Loucy (cell line): Measurements from ENCODE around the gene OTOP3.

Experiments
- H2AFZ ChIP-seq: fragments of 200-600 bp; sonication (generic); 2 replicates; pipeline ENCODE4 v1.6.0; 2016; ENCODE audit warnings: antibody characterized with exemption, mild to moderate bottlenecking, low read length, moderate library complexity
- H3F3A ChIP-seq: fragments of 200-600 bp; 2 replicates; pipeline ENCODE4 v1.6.0; 2016; ENCODE audit warnings: antibody characterized with exemption, low read depth, mild to moderate bottlenecking
- H3K27me3 ChIP-seq: fragments of 200-600 bp; sonication (generic); 2 replicates; pipeline ENCODE4 v1.6.1; 2014; ENCODE audit warnings: low read length, mild to moderate bottlenecking; ENCODE audit not compliant: insufficient read depth, poor library complexity, severe bottlenecking
- H3K36me3 ChIP-seq: fragments of 200-600 bp; sonication (generic); 2 replicates; pipeline ENCODE4 v1.6.1; 2016; ENCODE audit warnings: low read length; ENCODE audit not compliant: insufficient read depth
- H3K4me1 ChIP-seq: fragments of 200-600 bp; sonication (generic); 2 replicates; pipeline ENCODE4 v1.5.1; 2014; ENCODE audit warnings: low read length, mild to moderate bottlenecking; ENCODE audit not compliant: insufficient read depth, poor library complexity, severe bottlenecking
- H3K4me2 ChIP-seq: fragments of 200-600 bp; sonication (generic); 2 replicates; pipeline ENCODE4 v1.6.0; 2014; ENCODE audit warnings: antibody characterized with exemption, low read length, low read depth, mild to moderate bottlenecking; ENCODE audit not compliant: poor library complexity, severe bottlenecking
- H3K4me3 ChIP-seq: fragments of 200-600 bp; sonication (generic); 2 replicates; pipeline ENCODE4 v1.5.1; 2014; ENCODE audit warnings: low read length, mild to moderate bottlenecking, mixed read lengths; ENCODE audit not compliant: poor library complexity, severe bottlenecking
- H3K79me2 ChIP-seq: fragments of 200-600 bp; sonication (generic); 2 replicates; pipeline ENCODE4 v1.6.1; 2014; ENCODE audit warnings: low read length; ENCODE audit not compliant: insufficient read depth
- H3K9ac ChIP-seq: fragments of 200-600 bp; sonication (generic); 2 replicates; pipeline ENCODE4 v1.6.0; 2014; ENCODE audit warnings: mild to moderate bottlenecking, low read depth, low read length, moderate library complexity; ENCODE audit not compliant: poor library complexity, severe bottlenecking
- H3K9me2 ChIP-seq: fragments of 200-600 bp; sonication (generic); replicated peaks from 2 replicates; pipeline ENCODE4 v1.6.1; 2016; ENCODE audit warnings: low read depth, low read length, mixed read lengths
- H3K9me3 ChIP-seq: fragments of 200-600 bp; sonication (generic); 2 replicates; pipeline ENCODE4 v1.6.1; 2014; ENCODE audit warnings: mild to moderate bottlenecking, antibody characterized with exemption, low read length, low read depth; ENCODE audit not compliant: insufficient read depth
- H4K20me1 ChIP-seq: fragments of 200-600 bp; sonication (generic); 2 replicates; pipeline ENCODE4 v1.6.0; 2014; ENCODE audit warnings: antibody characterized with exemption, low read length, mild to moderate bottlenecking; ENCODE audit not compliant: insufficient read depth, poor library complexity, severe bottlenecking
- EZH2phosphoT487 ChIP-seq: fragments of 200-600 bp; IDR thresholded peaks from 2 replicates; pipeline ENCODE4 v1.6.1; 2018; ENCODE audit warnings: antibody characterized with exemption, mild to moderate bottlenecking, moderate library complexity, borderline replicate concordance
- TF ChIP-seq, protein P1 (sequence below): fragments of 200-600 bp; sonication (generic); conservative IDR thresholded peaks from 2 replicates; pipeline ENCODE4 v1.5.1; 2014; ENCODE audit warnings: mild to moderate bottlenecking, antibody characterized with exemption, low read length

The OTOP3 gene

DNA sequence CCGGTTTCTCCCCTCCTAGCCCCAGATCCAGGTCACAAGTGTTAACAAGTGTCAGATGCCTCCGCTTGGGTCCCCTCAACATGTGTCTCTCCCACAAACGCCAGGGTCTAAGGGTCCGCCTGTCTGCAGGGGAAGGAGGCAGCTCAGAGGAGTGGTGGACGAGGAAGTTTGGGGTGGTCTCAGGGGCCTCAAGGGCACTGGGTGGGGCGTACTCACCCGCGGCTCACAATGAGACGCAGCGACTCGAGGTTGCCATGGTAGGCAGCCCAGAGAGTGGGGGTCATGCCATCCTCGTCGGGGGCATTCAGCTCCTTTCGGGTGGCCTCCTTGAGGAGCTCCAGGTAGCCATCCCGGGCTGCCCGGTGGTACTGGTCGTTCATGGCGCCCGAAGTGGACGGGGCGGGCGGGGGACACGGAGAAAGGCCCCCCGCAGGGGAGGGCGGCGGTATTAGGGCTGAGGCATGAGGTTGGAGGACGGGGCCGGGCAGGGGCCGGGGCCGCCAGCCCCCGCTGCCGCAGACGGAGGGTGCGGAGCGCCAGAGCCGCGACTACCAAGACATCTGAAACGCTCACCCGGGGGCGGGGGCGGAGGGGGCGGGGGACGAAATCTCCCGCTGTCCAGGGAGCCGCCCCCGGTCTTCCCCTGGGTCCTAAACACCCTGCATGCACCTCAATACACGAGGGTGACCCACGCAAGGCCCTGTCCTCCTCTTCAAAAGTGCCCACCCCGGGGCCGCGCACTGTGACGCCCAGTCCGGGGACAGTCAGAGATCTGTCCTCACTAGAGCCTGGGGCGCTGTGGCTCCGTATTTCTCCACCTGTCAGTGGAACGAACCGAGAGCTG is 12.8 kb upstream of the OTOP3 start, which contains the start of gene USH1G:
Gene USH1G, minus strand, starts transcription at position 562 of the 844 bp plus-strand sequence. Its CDS starts 182 bp downstream, at position 380.
- Histone ChIP-seq H3K4me3 (no peak within 1 kb of the TSS), H3K27me3 (no peaks in the 10 kb centered on the region), H3K9me2 (no peaks in the 10 kb centered on the region), H3K36me3 (no peaks in the 10 kb centered on the region), H3K4me1 (no peaks in the 10 kb centered on the region), H3K9me3 (no peaks in the 10 kb centered on the region), H3K4me2 (no peak within 1 kb of the TSS), H3K9ac (no peak within 1 kb of the TSS), H4K20me1 (no peaks in the 10 kb centered on the region), H3F3A (no peaks in the 10 kb centered on the region), H3K79me2 (no peaks in the 10 kb centered on the region), H2AFZ (peak within 1 kb of the TSS; percentile 27; the same call in 1 of the 2 replicates)
- no peak for TF ChIP-seq EZH2phosphoT487
- TF ChIP-seq, protein P1, sequence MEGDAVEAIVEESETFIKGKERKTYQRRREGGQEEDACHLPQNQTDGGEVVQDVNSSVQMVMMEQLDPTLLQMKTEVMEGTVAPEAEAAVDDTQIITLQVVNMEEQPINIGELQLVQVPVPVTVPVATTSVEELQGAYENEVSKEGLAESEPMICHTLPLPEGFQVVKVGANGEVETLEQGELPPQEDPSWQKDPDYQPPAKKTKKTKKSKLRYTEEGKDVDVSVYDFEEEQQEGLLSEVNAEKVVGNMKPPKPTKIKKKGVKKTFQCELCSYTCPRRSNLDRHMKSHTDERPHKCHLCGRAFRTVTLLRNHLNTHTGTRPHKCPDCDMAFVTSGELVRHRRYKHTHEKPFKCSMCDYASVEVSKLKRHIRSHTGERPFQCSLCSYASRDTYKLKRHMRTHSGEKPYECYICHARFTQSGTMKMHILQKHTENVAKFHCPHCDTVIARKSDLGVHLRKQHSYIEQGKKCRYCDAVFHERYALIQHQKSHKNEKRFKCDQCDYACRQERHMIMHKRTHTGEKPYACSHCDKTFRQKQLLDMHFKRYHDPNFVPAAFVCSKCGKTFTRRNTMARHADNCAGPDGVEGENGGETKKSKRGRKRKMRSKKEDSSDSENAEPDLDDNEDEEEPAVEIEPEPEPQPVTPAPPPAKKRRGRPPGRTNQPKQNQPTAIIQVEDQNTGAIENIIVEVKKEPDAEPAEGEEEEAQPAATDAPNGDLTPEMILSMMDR: no peak

DNA sequence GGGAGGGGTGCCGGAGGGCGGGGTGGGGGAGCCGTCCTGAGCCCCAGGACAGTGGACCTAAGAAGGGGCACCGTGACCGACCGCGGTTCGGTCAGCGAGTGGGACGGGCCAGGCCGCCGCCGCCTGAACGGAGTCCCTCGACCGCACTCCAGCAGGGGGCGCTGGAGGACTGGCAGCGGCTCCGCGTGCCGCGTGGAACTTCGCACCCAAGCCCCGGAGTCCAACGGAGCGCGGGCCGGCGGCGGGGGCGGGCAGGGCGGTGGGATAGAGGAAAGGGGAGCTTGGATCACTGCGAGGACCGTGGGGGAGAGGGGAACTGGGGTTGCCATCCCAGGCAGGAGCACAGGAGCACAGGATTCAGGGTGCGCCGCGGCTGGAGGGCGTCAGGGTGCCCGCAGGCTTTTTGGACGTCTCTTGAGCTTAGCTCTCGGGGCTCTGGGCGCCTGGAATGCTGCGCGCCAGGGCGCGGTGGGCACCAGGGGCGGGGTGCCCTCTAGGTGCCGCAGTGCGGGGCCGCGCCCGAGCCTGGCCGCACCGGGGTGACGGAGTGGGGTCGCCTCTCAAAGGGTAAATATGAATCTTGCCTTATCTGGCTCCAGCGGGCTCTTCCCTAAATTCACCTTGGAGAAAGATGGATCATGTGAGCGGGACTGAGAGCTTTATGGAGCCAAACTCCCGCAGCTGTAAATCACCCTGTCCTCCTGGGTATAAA is 12.0 kb upstream of the OTOP3 start:
- H2AFZ ChIP-seq: no peak overlapping the region
- no peak overlapping the region for H3K4me2 ChIP-seq
- no peaks in the 10 kb centered on the region for H3K27me3 ChIP-seq
- no peaks in the 10 kb centered on the region for H4K20me1 ChIP-seq
- no peak overlapping the region for H3K4me3 ChIP-seq
- no peaks in the 10 kb centered on the region for H3K9me3 ChIP-seq
- H3K9me2 ChIP-seq: no peaks in the 10 kb centered on the region
- TF ChIP-seq, protein P1: peak; percentile 41; the same call in 1 of the 2 replicates
- no peak for TF ChIP-seq EZH2phosphoT487
- no peaks in the 10 kb centered on the region for H3F3A ChIP-seq
- H3K9ac ChIP-seq: no peak overlapping the region
- H3K4me1 ChIP-seq: no peaks in the 10 kb centered on the region
- no peaks in the 10 kb centered on the region for H3K79me2 ChIP-seq
- H3K36me3 ChIP-seq: no peaks in the 10 kb centered on the region

DNA sequence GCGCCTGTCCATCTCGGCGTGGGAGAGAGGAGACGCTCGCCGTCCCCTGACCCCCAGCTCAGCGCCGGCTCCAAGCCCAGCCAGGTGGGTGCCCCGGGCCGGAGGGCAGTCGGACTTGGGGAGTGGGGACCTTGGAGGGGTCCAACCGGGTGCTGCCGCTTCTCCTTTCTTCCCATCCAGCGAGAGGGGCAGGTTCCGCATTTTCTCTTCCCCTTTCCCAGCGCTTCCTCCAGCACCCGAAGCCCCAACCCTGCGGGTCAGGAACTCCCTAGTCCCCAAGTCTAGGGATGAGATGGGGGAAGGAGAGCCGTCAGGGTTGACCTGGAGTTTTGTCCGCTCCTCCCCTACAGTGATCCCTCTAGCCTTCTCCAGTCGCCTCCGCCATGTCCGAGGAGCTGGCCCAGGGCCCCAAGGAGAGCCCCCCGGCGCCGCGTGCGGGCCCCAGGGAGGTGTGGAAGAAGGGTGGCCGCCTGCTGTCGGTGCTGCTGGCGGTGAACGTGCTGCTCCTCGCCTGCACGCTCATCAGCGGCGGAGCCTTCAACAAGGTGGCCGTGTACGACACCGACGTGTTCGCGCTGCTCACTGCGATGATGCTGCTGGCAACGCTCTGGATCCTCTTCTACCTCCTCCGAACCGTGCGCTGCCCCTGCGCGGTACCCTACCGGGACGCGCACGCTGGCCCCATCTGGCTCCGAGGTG is 11.3 kb upstream of the OTOP3 start, which contains the start of gene OTOP2:
Gene OTOP2, plus strand, starts transcription at position 24 of the 699 bp plus-strand sequence. Its CDS starts 360 bp downstream, at position 384.
- H4K20me1 ChIP-seq: no peaks in the 10 kb centered on the region
- H3K9me2 ChIP-seq: no peaks in the 10 kb centered on the region
- H3F3A ChIP-seq: no peaks in the 10 kb centered on the region
- TF ChIP-seq EZH2phosphoT487: no peak
- TF ChIP-seq, protein P1: no peak
- no peaks in the 10 kb centered on the region for H3K36me3 ChIP-seq
- H3K9ac ChIP-seq: no peak within 1 kb of the TSS
- no peaks in the 10 kb centered on the region for H3K79me2 ChIP-seq
- no peak within 1 kb of the TSS for H3K4me2 ChIP-seq
- H3K9me3 ChIP-seq: no peaks in the 10 kb centered on the region
- no peaks in the 10 kb centered on the region for H3K4me1 ChIP-seq
- H2AFZ ChIP-seq: no peak within 1 kb of the TSS
- no peak within 1 kb of the TSS for H3K4me3 ChIP-seq
- H3K27me3 ChIP-seq: no peaks in the 10 kb centered on the region
